Fibroblast of lung (primary cell): ENCODE data around the gene CRIP2. TPM values are rescaled to one million over a fixed set of nuclear protein-coding genes. Genes with fewer than 3 reads are reported as not detected.

ENCODE experiments used
- DNase-seq, 2 donors: peaks; one replicate each; pipeline versions ENCODE4 v3.0.0 to v3.0.0-alpha.2; 2010; ENCODE audit warnings: low read depth in 2 of 2
- H2AFZ ChIP-seq: 2 replicates; pipeline ENCODE4 v1.5.1; 2012; ENCODE audit warnings: low read length, control low read depth, inconsistent platforms
- H3K27ac ChIP-seq: 2 replicates; pipeline ENCODE4 v1.5.1; 2011; ENCODE audit warnings: low read length, control low read depth; ENCODE audit not compliant: insufficient read depth
- H3K27me3 ChIP-seq: 2 replicates; pipeline ENCODE4 v1.5.1; 2011; ENCODE audit warnings: mild to moderate bottlenecking, low read length; ENCODE audit not compliant: control insufficient read depth, insufficient read depth
- H3K36me3 ChIP-seq: 2 replicates; pipeline ENCODE4 v1.5.1; 2011; ENCODE audit warnings: low read length; ENCODE audit not compliant: control insufficient read depth, insufficient read depth
- H3K4me1 ChIP-seq: 2 replicates; pipeline ENCODE4 v1.5.1; 2011; ENCODE audit warnings: low read length; ENCODE audit not compliant: control insufficient read depth, insufficient read depth; ENCODE audit errors: extremely low read depth
- H3K4me2 ChIP-seq: 2 replicates; pipeline ENCODE4 v1.5.1; 2011; ENCODE audit warnings: low read length, control low read depth; ENCODE audit not compliant: insufficient read depth; ENCODE audit errors: extremely low read depth
- H3K4me3 ChIP-seq, 4 experiments: fragments of 200-600 bp in 1 of 4; sonication (generic) in 1 of 4; replicated peaks in 1 of 4; 2 replicates each; pipeline ENCODE4 v1.5.1; 2011 to 2016; ENCODE audit warnings: low read length in 4 of 4, low read depth in 3 of 4, mild to moderate bottlenecking in 3 of 4, control low read depth in 2 of 4, inconsistent platforms in 1 of 4, mixed read lengths in 1 of 4; ENCODE audit not compliant: insufficient read depth in 1 of 4; ENCODE audit errors: control extremely low read depth in 1 of 4
- H3K79me2 ChIP-seq: 2 replicates; pipeline ENCODE4 v1.5.1; 2012; ENCODE audit warnings: mild to moderate bottlenecking, low read length, inconsistent platforms; ENCODE audit not compliant: control insufficient read depth, insufficient read depth
- H3K9ac ChIP-seq: 2 replicates; pipeline ENCODE4 v1.5.1; 2011; ENCODE audit warnings: mild to moderate bottlenecking, low read length, control low read depth; ENCODE audit not compliant: insufficient read depth
- H3K9me3 ChIP-seq: 2 replicates; pipeline ENCODE4 v1.5.1; 2012; ENCODE audit warnings: low read depth, low read length; ENCODE audit not compliant: control insufficient read depth, insufficient read depth
- H4K20me1 ChIP-seq: 2 replicates; pipeline ENCODE4 v1.5.1; 2011; ENCODE audit warnings: low read length; ENCODE audit not compliant: control insufficient read depth, insufficient read depth; ENCODE audit errors: extremely low read depth
- CTCF ChIP-seq, 2 donors: IDR thresholded peaks in 1 of 2; conservative IDR thresholded peaks in 1 of 2; 1 replicate in 1 of 2; 2 replicates in 1 of 2; pipeline ENCODE4 v1.5.1; 2011 to 2012; ENCODE audit warnings: low read length in 2 of 2, control low read depth in 1 of 2, inconsistent platforms in 1 of 2, low read depth in 1 of 2, mild to moderate bottlenecking in 1 of 2
- EZH2 ChIP-seq: IDR thresholded peaks from 2 replicates; pipeline ENCODE4 v1.5.1; 2012; ENCODE audit warnings: low read length, control low read depth, mild to moderate bottlenecking; ENCODE audit errors: missing control alignments
- polyA plus RNA-seq, 2 donors: library from polyadenylated mRNA; depleted of rRNA in 1 of 2; stranded (reverse) in 1 of 2; unstranded in 1 of 2; fragments of >200 nt; gene quantifications; 2 replicates each; pipeline ENCODE4 v1.2.1, GENCODE V29; 2011 to 2012; ENCODE audit warnings: missing spikeins in 1 of 2
- total RNA-seq: library from RNA; depleted of rRNA; stranded (reverse); fragments of >200 nt; gene quantifications from 2 replicates; pipeline ENCODE4 v1.2.1, GENCODE V29; 2014

CRIP2 gene
- total and polyA plus RNA-seq, 2 donors (not counting 1 experiment from before 2014, with no cell fraction given), result 58.9 to 68.5 TPM

DNA sequence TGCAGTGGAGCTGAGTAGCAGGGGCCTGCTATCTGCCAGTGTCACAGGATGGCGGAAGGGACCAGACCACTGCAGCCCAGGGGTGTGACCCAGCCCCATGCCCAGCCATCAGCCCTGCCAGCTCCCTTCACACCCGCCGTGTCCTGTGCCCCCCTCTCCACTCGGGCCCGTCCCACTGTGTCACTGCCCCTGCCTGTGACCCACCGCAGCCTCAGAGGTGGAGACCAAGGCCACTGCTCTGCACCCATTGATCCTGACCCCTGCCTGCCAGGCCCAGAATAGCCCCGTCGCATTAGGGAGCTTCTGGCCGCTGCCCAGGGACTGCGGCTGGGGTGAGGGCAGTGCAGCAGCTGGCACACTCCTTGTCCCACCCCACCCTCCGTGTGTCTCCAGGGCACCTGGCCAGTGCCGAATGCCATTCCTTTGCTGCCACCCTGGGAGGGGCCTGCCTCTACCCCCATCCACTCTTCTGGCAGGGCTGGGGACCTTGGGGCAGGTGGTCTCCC lies 2.1 kb upstream of the CRIP2 start:
- TF ChIP-seq EZH2 (no peak), CTCF (conservative IDR thresholded peaks at IDR 0.05 in 1 of 2, IDR thresholded peaks at IDR 0.05 in 1 of 2; ENCODE audit: low read depth in 1 of 2, low read length in 2 of 2) (no peak)
- no peaks in the 10 kb centered on the region for H4K20me1 ChIP-seq

GRCh38 chr14:105473033-105473676 lies 1.5 kb upstream of the CRIP2 start:
- peaks cover 5% of the 10 kb centered on the region for H3K79me2 ChIP-seq
- H3K36me3 ChIP-seq, result peaks cover 13% of the 10 kb centered on the region
- no peak overlapping the region for H2AFZ ChIP-seq
- no peak overlapping the region for H3K9ac ChIP-seq
- H3K4me1 ChIP-seq, result peaks cover 27% of the 10 kb centered on the region
- peak overlapping the region in 1 of 4 experiments; percentile 63 for H3K4me3 ChIP-seq
- H3K27me3 ChIP-seq, result no peaks in the 10 kb centered on the region
- H3K27ac ChIP-seq, result peak overlapping the region; percentile 61
- no peak for TF ChIP-seq CTCF (conservative IDR thresholded peaks at IDR 0.05 in 1 of 2, IDR thresholded peaks at IDR 0.05 in 1 of 2; ENCODE audit: low read depth in 1 of 2, low read length in 2 of 2)
- TF ChIP-seq EZH2, result no peak
- H3K9me3 ChIP-seq, result no peaks in the 10 kb centered on the region
- DNase-seq, result no peak
- H3K4me2 ChIP-seq, result no peak overlapping the region
- H4K20me1 ChIP-seq, result no peaks in the 10 kb centered on the region

More for the DNA sequence above, 2.1 kb upstream of the CRIP2 start:
- no peak for DNase-seq
- no peak overlapping the region for H3K27ac ChIP-seq
- H3K4me3 ChIP-seq, result no peak overlapping the region
- peaks cover 13% of the 10 kb centered on the region for H3K36me3 ChIP-seq
- H3K4me1 ChIP-seq, result peaks cover 27% of the 10 kb centered on the region
- H3K9me3 ChIP-seq, result no peaks in the 10 kb centered on the region
- no peak overlapping the region for H2AFZ ChIP-seq
- H3K79me2 ChIP-seq, result peaks cover 5% of the 10 kb centered on the region
- no peaks in the 10 kb centered on the region for H3K27me3 ChIP-seq
- no peak overlapping the region for H3K4me2 ChIP-seq
- no peak overlapping the region for H3K9ac ChIP-seq

GRCh38 chr14:105473677-105474482 lies 741 bp upstream of the CRIP2 start:
- Histone ChIP-seq H3K27me3 (no peaks in the 10 kb centered on the region), H3K27ac (peak overlapping the region; percentile 68), H2AFZ (no peak overlapping the region), H3K4me1 (peaks cover 27% of the 10 kb centered on the region), H3K36me3 (peaks cover 8% of the 10 kb centered on the region), H3K79me2 (peaks cover 5% of the 10 kb centered on the region), H4K20me1 (no peaks in the 10 kb centered on the region), H3K4me2 (peak overlapping the region; percentile 78), H3K9ac (peak overlapping the region; percentile 85), H3K9me3 (no peaks in the 10 kb centered on the region), H3K4me3 (peak overlapping the region; percentile 35 to 63 (median 43))
- no peak for TF ChIP-seq CTCF (conservative IDR thresholded peaks at IDR 0.05 in 1 of 2, IDR thresholded peaks at IDR 0.05 in 1 of 2; ENCODE audit: low read depth in 1 of 2, low read length in 2 of 2)
- no peak for TF ChIP-seq EZH2
- peak; percentile 86 to 88 for DNase-seq
